ENCODE data around the gene COQ8A.

DNA sequence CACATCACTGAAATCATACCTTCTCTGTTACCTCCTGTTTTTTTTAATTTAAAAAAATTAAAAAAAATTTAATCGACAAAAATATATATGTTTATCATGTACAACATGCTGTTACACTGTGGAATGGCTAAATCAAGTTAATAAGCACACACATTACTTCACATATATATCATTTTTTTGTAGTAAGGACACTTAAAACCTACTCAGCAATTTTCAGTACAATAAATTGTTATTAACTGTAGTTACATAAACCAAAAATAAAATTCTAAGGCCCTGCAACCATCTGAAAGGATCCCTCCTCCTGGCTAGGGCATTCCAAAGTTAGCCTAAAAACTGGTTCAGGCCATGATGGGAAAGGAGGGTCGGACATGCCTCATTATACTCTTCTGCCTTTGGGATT is 23.6 kb upstream of the COQ8A start:
- no peak for TF ChIP-seq POLR2A (IDR thresholded peaks at IDR 0.05)
- TF ChIP-seq, protein P1, sequence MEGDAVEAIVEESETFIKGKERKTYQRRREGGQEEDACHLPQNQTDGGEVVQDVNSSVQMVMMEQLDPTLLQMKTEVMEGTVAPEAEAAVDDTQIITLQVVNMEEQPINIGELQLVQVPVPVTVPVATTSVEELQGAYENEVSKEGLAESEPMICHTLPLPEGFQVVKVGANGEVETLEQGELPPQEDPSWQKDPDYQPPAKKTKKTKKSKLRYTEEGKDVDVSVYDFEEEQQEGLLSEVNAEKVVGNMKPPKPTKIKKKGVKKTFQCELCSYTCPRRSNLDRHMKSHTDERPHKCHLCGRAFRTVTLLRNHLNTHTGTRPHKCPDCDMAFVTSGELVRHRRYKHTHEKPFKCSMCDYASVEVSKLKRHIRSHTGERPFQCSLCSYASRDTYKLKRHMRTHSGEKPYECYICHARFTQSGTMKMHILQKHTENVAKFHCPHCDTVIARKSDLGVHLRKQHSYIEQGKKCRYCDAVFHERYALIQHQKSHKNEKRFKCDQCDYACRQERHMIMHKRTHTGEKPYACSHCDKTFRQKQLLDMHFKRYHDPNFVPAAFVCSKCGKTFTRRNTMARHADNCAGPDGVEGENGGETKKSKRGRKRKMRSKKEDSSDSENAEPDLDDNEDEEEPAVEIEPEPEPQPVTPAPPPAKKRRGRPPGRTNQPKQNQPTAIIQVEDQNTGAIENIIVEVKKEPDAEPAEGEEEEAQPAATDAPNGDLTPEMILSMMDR (IDR thresholded peaks at IDR 0.05) = no peak
